ENCODE results near the gene IRF9. TPM values are rescaled to one million over a fixed set of nuclear protein-coding genes. Genes with fewer than 3 reads are reported as not detected.

Gene IRF9
- total RNA-seq, 2 donors from 2014 or later, result 74.8 to 86.1 TPM

DNA sequence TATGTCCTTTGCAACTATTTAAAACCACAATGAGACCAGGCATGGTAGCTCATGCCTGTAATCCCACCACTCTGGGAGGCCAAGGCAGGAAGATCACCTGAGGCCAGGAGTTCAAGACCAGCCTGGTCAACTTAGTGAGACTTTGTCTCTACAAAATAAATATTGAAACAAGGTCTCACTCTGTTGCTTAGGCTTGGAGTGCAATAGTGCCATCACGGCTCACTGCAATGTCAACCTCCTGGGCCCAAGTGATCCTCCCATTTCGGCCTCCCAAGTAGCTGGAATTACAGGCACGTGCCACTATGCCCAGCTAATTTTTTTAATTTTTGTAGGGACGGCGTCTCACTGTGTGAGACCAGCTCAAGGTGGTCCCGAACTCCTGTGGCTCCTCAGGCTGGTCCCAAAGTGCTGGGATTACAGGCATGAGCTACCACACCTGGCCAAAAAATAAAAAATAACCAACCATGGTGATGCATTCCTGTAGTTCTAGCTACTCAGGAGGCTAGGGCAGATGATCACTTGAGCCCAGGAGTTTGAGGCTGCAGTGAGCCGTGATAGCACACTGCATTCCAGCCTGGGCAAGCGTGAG, 31.6 kb upstream of the IRF9 start:
- Histone ChIP-seq H3K27me3 (replicated peaks; ENCODE audit: insufficient read depth) (no peaks in the 10 kb centered on the region), H3K4me3 (no peak overlapping the region), H3K27ac (no peak overlapping the region), H3K9me3 (no peaks in the 10 kb centered on the region), H3K4me1 (ENCODE audit: control insufficient read depth in 1 of 2, low read depth in 2 of 2) (no peaks in the 10 kb centered on the region), H3K36me3 (no peaks in the 10 kb centered on the region)
- TF ChIP-seq, protein P1, sequence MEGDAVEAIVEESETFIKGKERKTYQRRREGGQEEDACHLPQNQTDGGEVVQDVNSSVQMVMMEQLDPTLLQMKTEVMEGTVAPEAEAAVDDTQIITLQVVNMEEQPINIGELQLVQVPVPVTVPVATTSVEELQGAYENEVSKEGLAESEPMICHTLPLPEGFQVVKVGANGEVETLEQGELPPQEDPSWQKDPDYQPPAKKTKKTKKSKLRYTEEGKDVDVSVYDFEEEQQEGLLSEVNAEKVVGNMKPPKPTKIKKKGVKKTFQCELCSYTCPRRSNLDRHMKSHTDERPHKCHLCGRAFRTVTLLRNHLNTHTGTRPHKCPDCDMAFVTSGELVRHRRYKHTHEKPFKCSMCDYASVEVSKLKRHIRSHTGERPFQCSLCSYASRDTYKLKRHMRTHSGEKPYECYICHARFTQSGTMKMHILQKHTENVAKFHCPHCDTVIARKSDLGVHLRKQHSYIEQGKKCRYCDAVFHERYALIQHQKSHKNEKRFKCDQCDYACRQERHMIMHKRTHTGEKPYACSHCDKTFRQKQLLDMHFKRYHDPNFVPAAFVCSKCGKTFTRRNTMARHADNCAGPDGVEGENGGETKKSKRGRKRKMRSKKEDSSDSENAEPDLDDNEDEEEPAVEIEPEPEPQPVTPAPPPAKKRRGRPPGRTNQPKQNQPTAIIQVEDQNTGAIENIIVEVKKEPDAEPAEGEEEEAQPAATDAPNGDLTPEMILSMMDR (IDR thresholded peaks at IDR 0.05), result no peak
- DNase-seq (ENCODE audit: low spot score) (no peak), ATAC-seq (ENCODE audit: insufficient number of reproducible peaks, low FRiP score, low read depth) (no peak)

DNA sequence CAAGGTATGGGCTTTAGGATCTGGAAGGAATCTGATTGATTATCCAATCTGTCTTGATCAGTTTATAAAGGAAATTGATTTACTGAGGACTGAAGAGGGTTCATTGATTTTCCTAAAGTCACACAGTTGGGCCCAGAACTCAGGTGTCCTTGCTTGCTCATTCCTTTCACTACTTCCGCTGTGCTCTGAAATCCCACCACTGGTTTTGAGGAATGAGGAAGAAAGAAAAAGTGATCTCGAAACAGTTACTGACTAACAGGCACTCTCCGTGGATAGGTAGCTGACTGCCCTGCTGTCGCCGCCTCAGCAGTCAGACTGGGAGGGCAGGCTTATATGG, 30.7 kb upstream of the IRF9 start, which contains the start of gene FITM1:
Gene FITM1, plus strand, starts transcription at position 280 of the 337 bp plus-strand sequence. CDS start 905 bp downstream, outside the sequence.
- Histone ChIP-seq H3K27me3 (replicated peaks; ENCODE audit: insufficient read depth) (no peaks in the 10 kb centered on the region), H3K9me3 (no peaks in the 10 kb centered on the region), H3K36me3 (no peaks in the 10 kb centered on the region), H3K27ac (no peak within 1 kb of the TSS), H3K4me1 (ENCODE audit: control insufficient read depth in 1 of 2, low read depth in 2 of 2) (peaks cover 0 to 3% of the 10 kb centered on the region in 2 donors), H3K4me3 (no peak within 1 kb of the TSS)
- DNase-seq (ENCODE audit: low spot score) (no peak), ATAC-seq (ENCODE audit: insufficient number of reproducible peaks, low FRiP score, low read depth) (no peak)
- TF ChIP-seq, protein P1 (IDR thresholded peaks at IDR 0.05), result no peak

- no peak overlapping the region for H3K27ac ChIP-seq
- no peak for DNase-seq (ENCODE audit: low spot score)
- no peaks in the 10 kb centered on the region for H3K36me3 ChIP-seq
- H3K4me1 ChIP-seq (ENCODE audit: control insufficient read depth in 1 of 2, low read depth in 2 of 2), result peaks cover 0 to 6% of the 10 kb centered on the region in 2 donors
- H3K9me3 ChIP-seq, result no peaks in the 10 kb centered on the region
- TF ChIP-seq, protein P1 (IDR thresholded peaks at IDR 0.05), result no peak
- no peak overlapping the region for H3K4me3 ChIP-seq
- no peaks in the 10 kb centered on the region for H3K27me3 ChIP-seq (replicated peaks; ENCODE audit: insufficient read depth)
- no peak for ATAC-seq (ENCODE audit: insufficient number of reproducible peaks, low FRiP score, low read depth)
Measured at GRCh38 chr14:24130717-24131548, 30.1 kb upstream of the IRF9 start.

- no peak overlapping the region for H3K27ac ChIP-seq
- H3K27me3 ChIP-seq (replicated peaks; ENCODE audit: insufficient read depth), result no peaks in the 10 kb centered on the region
- H3K4me1 ChIP-seq (ENCODE audit: control insufficient read depth in 1 of 2, low read depth in 2 of 2), result peaks cover under 1 to 7% of the 10 kb centered on the region in 2 donors
- no peak for ATAC-seq (ENCODE audit: insufficient number of reproducible peaks, low FRiP score, low read depth)
- no peaks in the 10 kb centered on the region for H3K36me3 ChIP-seq
- no peak overlapping the region for H3K4me3 ChIP-seq
- TF ChIP-seq, protein P1 (IDR thresholded peaks at IDR 0.05), result no peak
- DNase-seq (ENCODE audit: low spot score), result no peak
- H3K9me3 ChIP-seq, result no peaks in the 10 kb centered on the region
Measured at GRCh38 chr14:24131549-24131966, 29.5 kb upstream of the IRF9 start.

GRCh38 chr14:24132061-24132685, 28.9 kb upstream of the IRF9 start:
- DNase-seq (ENCODE audit: low spot score) (no peak), ATAC-seq (ENCODE audit: insufficient number of reproducible peaks, low FRiP score, low read depth) (no peak)
- H3K4me3 ChIP-seq, result no peak overlapping the region
- TF ChIP-seq, protein P1 (IDR thresholded peaks at IDR 0.05), result no peak
- H3K27ac ChIP-seq, result no peak overlapping the region
- H3K9me3 ChIP-seq, result no peaks in the 10 kb centered on the region
- no peaks in the 10 kb centered on the region for H3K36me3 ChIP-seq
- no peaks in the 10 kb centered on the region for H3K27me3 ChIP-seq (replicated peaks; ENCODE audit: insufficient read depth)
- H3K4me1 ChIP-seq (ENCODE audit: control insufficient read depth in 1 of 2, low read depth in 2 of 2), result peaks cover 7 to 13% of the 10 kb centered on the region in 2 donors

Measured in thoracic aorta (tissue), 2 donors.